Skeletal muscle satellite cell (primary cell): ENCODE data around the gene TRAPPC6A.

ENCODE experiments used
- H3K27me3 ChIP-seq: 2 replicates; pipeline ENCODE4 v1.7.0; 2013; ENCODE audit warnings: low read length; ENCODE audit not compliant: control insufficient read depth, insufficient read depth
- H3K36me3 ChIP-seq: 2 replicates; pipeline ENCODE4 v1.7.0; 2013; ENCODE audit warnings: mild to moderate bottlenecking, control low read depth, low read length; ENCODE audit not compliant: insufficient read depth
- H3K4me1 ChIP-seq: 2 replicates; pipeline ENCODE4 v1.7.0; 2013; ENCODE audit warnings: low read length; ENCODE audit not compliant: control insufficient read depth, insufficient read depth
- H3K4me2 ChIP-seq: 2 replicates; pipeline ENCODE4 v1.7.0; 2013; ENCODE audit warnings: mild to moderate bottlenecking, low read length
- H3K4me3 ChIP-seq: 2 replicates; pipeline ENCODE4 v1.7.0; 2013; ENCODE audit warnings: low read length
- H3K9ac ChIP-seq: 2 replicates; pipeline ENCODE4 v1.7.0; 2013; ENCODE audit warnings: mild to moderate bottlenecking, low read depth, low read length, moderate library complexity
- H3K9me3 ChIP-seq: replicated peaks from 2 replicates; pipeline ENCODE4 v1.7.0; 2013; ENCODE audit warnings: mild to moderate bottlenecking, control low read depth, low read length

Gene TRAPPC6A

DNA sequence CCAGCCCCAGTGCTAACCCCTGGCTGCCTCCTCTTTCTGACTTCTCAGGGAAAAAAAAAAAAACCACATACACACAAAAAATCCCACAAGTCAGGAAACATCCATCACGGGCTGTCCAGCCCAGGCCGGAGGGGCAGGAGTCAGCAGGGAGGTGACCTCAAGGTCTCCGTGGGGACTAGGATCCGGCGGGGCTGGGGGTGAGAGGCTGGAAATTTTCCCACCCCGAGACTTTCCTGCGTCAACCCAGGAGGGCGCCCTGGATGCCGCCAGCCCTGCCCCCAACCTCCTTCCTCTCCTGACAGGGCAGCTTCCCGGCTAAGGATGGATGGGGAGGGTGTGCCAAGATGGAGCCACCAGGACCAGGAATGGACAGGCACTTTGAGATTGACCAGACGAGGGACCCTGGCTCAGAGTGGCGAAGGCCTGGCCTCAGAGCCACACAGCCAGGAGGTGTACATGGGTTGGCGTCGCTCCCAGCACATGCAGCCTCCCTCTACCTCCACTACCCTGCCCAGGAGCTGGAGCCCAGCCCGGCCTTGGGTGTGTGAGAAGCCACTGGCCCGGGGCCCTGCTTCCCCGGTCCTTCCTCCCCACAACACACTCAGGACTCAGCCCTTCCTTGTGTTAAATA is 33.8 kb upstream of the TRAPPC6A start:
- Histone ChIP-seq H3K4me1 (no peaks in the 10 kb centered on the region), H3K4me3 (no peak overlapping the region), H3K9me3 (no peaks in the 10 kb centered on the region), H3K36me3 (no peaks in the 10 kb centered on the region), H3K4me2 (no peak overlapping the region), H3K9ac (no peak overlapping the region), H3K27me3 (peaks cover 34% of the 10 kb centered on the region)

GRCh38 chr19:45206328-45206727 is 28.3 kb upstream of the TRAPPC6A start:
- H3K27me3 ChIP-seq: peaks cover 5% of the 10 kb centered on the region
- H3K9ac ChIP-seq: no peak overlapping the region

GRCh38 chr19:45205810-45206209 is 27.8 kb upstream of the TRAPPC6A start:
- no peak overlapping the region for H3K9ac ChIP-seq
- no peaks in the 10 kb centered on the region for H3K4me1 ChIP-seq
- H3K4me2 ChIP-seq: no peak overlapping the region
- H3K27me3 ChIP-seq: peaks cover 4% of the 10 kb centered on the region
- no peaks in the 10 kb centered on the region for H3K36me3 ChIP-seq
- no peaks in the 10 kb centered on the region for H3K9me3 ChIP-seq
- no peak overlapping the region for H3K4me3 ChIP-seq

More at GRCh38 chr19:45206328-45206727, 28.3 kb upstream of the TRAPPC6A start:
- Histone ChIP-seq H3K36me3 (no peaks in the 10 kb centered on the region), H3K4me1 (no peaks in the 10 kb centered on the region), H3K4me2 (no peak overlapping the region), H3K4me3 (no peak overlapping the region), H3K9me3 (no peaks in the 10 kb centered on the region)

GRCh38 chr19:45202637-45203036 is 24.6 kb upstream of the TRAPPC6A start:
- H3K4me1 ChIP-seq: no peaks in the 10 kb centered on the region
- H3K9ac ChIP-seq: no peak overlapping the region
- no peaks in the 10 kb centered on the region for H3K9me3 ChIP-seq
- no peaks in the 10 kb centered on the region for H3K36me3 ChIP-seq
- H3K4me3 ChIP-seq: no peak overlapping the region
- no peak overlapping the region for H3K4me2 ChIP-seq
- peaks cover 9% of the 10 kb centered on the region for H3K27me3 ChIP-seq

- Histone ChIP-seq H3K4me2 (no peak overlapping the region), H3K4me1 (no peaks in the 10 kb centered on the region), H3K9me3 (no peaks in the 10 kb centered on the region), H3K36me3 (no peaks in the 10 kb centered on the region), H3K4me3 (no peak overlapping the region), H3K27me3 (peaks cover 4% of the 10 kb centered on the region), H3K9ac (no peak overlapping the region)
Observed at GRCh38 chr19:45200568-45200967, 22.5 kb upstream of the TRAPPC6A start.

DNA sequence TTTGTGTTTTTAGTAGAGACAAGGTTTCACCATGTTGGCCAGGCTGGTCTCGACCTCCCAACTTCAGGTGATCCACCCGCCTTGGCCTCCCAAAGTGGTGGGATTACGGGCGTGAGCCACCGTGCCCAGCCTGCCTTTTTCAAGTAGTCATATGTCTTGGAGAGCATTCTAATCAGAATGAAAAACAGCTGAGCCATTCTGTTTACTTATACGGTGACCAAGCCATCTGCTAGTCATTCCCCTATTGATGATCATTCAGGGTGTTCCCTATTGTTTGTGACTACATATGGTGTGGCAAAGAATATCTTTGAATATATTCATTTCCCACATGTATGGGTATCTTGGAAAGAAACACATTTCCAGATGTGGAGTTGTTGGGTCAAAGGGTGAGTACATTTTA is 17.7 kb upstream of the TRAPPC6A start:
- Histone ChIP-seq H3K36me3 (no peaks in the 10 kb centered on the region), H3K4me1 (no peaks in the 10 kb centered on the region), H3K4me3 (no peak overlapping the region), H3K9ac (no peak overlapping the region), H3K4me2 (no peak overlapping the region), H3K27me3 (peaks cover 4% of the 10 kb centered on the region), H3K9me3 (no peaks in the 10 kb centered on the region)

- Histone ChIP-seq H3K4me2 (no peak overlapping the region), H3K4me3 (no peak overlapping the region), H3K9me3 (no peaks in the 10 kb centered on the region), H3K4me1 (no peaks in the 10 kb centered on the region), H3K27me3 (no peaks in the 10 kb centered on the region), H3K36me3 (no peaks in the 10 kb centered on the region), H3K9ac (no peak overlapping the region)
Observed at GRCh38 chr19:45191375-45191774, 13.3 kb upstream of the TRAPPC6A start.

GRCh38 chr19:45189971-45190370 is 11.9 kb upstream of the TRAPPC6A start:
- H3K9ac ChIP-seq: no peak overlapping the region
- no peak overlapping the region for H3K4me2 ChIP-seq
- H3K36me3 ChIP-seq: no peaks in the 10 kb centered on the region
- no peaks in the 10 kb centered on the region for H3K9me3 ChIP-seq
- H3K27me3 ChIP-seq: no peaks in the 10 kb centered on the region
- H3K4me3 ChIP-seq: no peak overlapping the region
- H3K4me1 ChIP-seq: no peaks in the 10 kb centered on the region

GRCh38 chr19:45187421-45188100 is 9.5 kb upstream of the TRAPPC6A start:
- no peak overlapping the region for H3K4me3 ChIP-seq
- no peak overlapping the region for H3K4me2 ChIP-seq
- no peaks in the 10 kb centered on the region for H3K36me3 ChIP-seq
- H3K9ac ChIP-seq: no peak overlapping the region
- no peaks in the 10 kb centered on the region for H3K9me3 ChIP-seq
- no peaks in the 10 kb centered on the region for H3K27me3 ChIP-seq
- H3K4me1 ChIP-seq: no peaks in the 10 kb centered on the region

GRCh38 chr19:45186509-45187334 is 8.7 kb upstream of the TRAPPC6A start:
- no peak overlapping the region for H3K4me3 ChIP-seq
- no peaks in the 10 kb centered on the region for H3K36me3 ChIP-seq
- H3K4me1 ChIP-seq: no peaks in the 10 kb centered on the region
- no peak overlapping the region for H3K9ac ChIP-seq
- no peaks in the 10 kb centered on the region for H3K9me3 ChIP-seq
- no peaks in the 10 kb centered on the region for H3K27me3 ChIP-seq
- no peak overlapping the region for H3K4me2 ChIP-seq

GRCh38 chr19:45184115-45184514 is 6.1 kb upstream of the TRAPPC6A start:
- H3K9ac ChIP-seq: no peak overlapping the region
- no peaks in the 10 kb centered on the region for H3K9me3 ChIP-seq
- no peak overlapping the region for H3K4me2 ChIP-seq
- H3K4me3 ChIP-seq: no peak overlapping the region
- H3K36me3 ChIP-seq: no peaks in the 10 kb centered on the region
- no peaks in the 10 kb centered on the region for H3K27me3 ChIP-seq
- peaks cover 15% of the 10 kb centered on the region for H3K4me1 ChIP-seq
